Measurements from ENCODE around the gene CDKN2B-AS1.
"Not testable (repeated sequence)": the region's sequence is repeated elsewhere in the genome, so short reads cannot be mapped to it uniquely, and the experiment has no call there.

The CDKN2B-AS1 gene

DNA sequence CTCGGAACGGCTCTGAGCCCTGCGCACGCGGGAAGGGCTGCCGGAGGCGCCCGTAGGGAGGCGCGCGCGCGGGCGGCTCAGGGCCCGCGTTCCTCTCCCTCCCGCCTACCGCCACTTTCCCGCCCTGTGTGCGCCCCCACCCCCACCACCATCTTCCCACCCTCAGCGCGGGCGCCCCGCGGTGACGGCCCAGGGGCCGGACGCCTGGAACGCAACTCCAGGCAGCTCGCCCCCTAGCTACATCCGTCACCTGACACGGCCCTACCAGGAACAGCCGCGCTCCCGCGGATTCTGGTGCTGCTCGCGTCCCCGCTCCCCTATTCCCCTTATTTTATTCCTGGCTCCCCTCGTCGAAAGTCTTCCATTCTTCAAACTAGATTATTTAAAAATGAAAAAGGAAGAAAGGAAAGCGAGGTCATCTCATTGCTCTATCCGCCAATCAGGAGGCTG lies at the start of gene CDKN2B-AS1:
Gene CDKN2B-AS1, plus strand, starts transcription at position 236 of the 450 bp plus-strand sequence.
- DNase-seq (ENCODE audit: low read depth, low spot score) = no peak

DNA sequence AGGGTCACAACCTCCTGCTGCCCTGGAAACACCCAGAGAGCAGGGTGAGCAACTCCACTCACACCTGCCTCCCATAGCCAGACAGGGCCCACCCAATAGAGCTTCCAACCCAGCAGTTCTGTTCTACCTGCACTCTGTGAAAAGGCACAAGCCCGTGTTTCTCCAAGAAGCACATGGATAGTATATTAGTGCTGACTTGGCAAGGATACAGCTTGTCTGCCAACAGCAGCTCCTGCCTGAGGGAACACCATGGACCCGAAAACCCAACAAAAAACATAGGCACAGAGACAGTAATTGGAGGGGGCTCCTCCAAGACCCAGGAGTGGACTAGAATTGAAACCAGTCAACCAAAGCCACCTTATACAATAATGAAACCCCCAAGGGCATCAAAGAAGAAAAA lies 49.0 kb upstream of the CDKN2B-AS1 start:
- DNase-seq (ENCODE audit: low read depth, low spot score) = no peak

DNA sequence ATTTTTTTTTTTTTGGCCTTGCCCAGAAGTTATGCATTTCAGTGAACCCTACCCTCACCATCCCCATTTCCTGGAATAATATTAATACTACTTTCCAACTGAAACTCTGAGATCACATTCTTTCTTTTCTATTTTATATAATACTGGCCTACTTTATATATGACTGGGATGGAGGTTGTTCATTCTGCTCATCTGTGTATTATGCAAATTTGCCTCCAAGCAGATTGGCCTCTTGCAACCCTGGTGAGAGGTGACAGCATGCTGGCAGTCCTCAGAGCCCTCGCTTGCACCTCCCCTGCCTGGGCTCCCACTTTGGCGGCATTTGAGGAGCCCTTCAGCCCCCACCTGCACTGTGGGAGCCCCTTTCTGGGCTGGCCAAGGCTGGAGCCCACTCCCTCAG lies 35.8 kb upstream of the CDKN2B-AS1 start:
- DNase-seq (ENCODE audit: low read depth, low spot score) = no peak

DNA sequence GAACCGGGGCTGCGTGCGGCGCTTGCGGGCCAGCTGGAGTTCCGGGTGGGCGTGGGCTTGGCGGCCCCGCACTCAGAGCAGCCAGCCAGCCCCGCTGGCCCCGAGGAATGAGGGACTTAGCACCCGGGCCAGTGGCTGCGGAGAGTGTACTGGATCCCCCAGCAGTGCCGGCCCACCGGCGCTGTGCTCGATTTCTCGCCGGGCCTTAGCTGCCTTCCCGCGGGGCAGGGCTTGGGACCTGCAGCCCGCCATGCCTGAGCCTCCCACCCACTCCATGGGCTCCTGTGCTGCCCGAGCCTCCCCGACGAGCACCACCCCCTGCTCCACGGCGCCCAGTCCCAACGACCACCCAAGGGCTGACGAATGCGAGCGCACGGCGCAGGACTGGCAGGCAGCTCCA lies 35.3 kb upstream of the CDKN2B-AS1 start:
- not testable (repeated sequence) for DNase-seq (ENCODE audit: low read depth, low spot score)

DNA sequence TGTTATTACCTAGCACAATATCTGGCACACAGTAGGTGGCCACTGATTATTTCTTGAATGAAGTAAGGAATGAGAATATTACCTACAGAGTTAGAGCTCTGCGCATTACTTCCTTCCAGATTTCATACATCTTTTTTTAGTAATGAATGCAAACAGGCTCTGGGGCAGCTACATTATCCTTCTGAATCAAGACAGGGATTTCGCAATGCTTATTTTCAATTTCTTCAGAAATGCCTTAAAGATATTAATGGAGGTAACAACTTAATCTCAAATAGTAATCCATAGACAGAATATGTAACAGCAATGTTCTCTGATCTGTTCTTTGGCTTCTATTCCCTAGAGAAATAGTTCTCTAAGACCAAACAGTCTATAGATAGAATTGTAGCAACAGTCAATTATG lies 33.0 kb upstream of the CDKN2B-AS1 start:
- DNase-seq (ENCODE audit: low read depth, low spot score) = no peak

DNA sequence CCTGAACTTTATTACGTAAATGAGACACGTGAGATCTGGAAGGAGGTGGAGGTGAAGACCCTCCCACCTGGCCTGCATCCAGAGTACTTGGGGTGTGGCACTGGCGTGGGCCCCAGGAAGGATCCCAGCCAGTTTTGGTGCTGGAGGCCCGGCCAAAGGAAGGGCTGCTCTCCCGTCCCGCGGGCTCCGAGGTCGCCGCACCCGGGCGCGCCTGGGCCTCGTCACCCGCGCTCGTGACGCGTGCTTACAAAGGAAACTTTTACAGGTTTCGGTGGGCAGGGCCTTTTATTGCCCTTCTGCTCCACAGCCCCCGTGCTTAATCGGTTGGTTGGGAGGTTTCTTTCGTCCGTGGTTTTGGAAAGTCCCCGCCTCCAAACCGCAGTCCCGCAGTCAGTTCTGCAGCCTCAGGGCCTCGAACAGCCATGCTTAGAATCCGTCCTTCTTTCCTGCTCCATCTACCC lies 29.6 kb upstream of the CDKN2B-AS1 start:
- DNase-seq (ENCODE audit: low read depth, low spot score) = no peak

DNA sequence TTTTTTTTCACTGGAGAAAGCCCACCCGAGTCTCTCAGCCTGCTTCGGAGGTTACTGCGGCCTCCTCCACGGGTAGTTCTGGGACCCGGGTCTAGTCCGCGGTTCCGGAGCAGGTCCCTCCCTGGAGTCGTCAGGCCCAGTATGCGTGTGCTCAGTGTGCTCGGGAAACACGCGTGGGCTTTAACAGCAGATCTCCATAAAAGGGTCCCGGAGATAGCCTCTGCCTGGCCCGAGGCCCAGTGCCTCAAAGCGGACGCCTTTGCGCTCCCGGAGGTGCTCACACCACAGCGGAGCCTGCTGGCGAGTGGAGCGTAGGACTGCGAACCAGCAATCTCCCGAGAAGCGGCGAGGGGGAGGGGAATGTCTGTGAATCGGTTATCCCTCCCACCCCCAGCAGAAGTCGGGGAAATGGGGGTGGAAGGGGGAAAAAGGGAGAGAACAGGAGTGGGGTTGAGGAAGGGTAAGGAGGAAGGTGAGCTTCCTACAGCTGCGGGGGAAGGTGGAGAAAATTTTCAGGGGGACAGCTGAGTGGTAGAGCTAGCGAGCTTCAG lies 29.1 kb upstream of the CDKN2B-AS1 start:
- no peak for DNase-seq (ENCODE audit: low read depth, low spot score)

DNA sequence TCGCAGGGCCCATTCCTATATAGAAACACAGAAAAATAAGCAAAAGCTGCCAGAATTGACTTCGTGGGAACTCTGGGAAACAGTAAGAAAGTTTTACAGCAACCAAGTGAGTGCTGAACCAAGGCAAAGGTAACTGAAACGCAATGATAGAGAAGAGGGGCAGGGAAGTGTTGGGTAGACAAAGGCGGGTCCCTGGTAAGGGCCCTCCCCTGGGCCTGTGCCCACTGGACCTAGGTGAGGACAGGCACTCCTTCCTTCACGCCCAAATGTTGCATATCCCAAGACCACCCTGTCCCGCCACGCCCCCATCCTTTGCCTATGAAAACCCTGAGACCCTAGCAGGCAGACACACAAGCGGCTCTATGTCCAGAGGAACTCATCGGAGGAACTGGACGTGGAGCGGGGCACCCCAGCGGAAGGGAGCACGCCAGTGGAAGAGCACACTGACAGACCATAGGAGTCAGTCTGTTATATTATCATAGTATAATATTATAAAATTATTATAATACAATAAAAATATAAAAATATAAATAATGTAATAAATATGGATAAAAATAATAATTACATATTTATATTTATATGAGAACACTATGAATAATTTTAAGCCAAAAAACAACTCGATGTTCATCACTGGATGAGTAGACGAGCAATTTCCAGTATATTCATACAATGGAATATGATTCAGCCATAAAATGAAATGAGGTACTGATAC lies 28.3 kb upstream of the CDKN2B-AS1 start:
- DNase-seq (ENCODE audit: low read depth, low spot score) = no peak

DNA sequence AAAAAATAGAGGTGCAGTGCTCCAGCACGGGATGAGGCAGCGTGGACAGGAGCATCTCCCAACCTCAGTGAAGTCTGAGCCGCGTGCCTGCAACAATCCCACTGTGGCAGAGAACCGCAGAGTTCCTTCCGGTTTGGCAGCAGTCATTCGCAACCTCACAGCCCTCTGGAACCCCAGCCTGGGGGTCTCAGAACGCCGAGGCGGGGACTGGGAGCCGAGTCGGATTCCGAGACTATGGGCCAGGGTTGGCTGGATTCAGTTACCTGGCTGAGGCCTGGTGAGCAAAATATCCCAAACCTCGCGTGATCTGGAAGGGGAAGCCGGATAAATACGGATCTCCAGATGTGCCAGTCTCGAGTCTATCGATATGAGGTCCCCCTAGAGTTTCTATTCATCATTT lies 27.4 kb upstream of the CDKN2B-AS1 start:
- no peak for DNase-seq (ENCODE audit: low read depth, low spot score)

DNA sequence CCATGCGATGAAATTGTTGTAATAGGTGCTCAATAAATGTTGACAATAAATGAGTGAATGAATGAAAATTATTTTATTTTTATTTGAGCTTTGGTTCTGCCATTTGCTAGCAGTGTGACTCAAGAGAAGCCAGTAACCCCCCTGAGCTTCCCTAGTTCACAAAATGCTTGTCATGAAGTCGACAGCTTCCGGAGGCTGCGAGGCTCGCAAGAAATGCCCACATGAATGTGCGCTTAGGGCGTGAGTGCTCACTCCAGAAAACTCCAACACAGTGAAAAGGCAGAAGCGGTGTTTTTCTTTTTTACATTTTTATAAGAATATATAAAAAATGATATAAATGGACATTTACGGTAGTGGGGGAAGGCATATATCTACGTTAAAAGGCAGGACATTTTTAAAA lies 26.9 kb upstream of the CDKN2B-AS1 start:
- DNase-seq (ENCODE audit: low read depth, low spot score) = no peak

DNA sequence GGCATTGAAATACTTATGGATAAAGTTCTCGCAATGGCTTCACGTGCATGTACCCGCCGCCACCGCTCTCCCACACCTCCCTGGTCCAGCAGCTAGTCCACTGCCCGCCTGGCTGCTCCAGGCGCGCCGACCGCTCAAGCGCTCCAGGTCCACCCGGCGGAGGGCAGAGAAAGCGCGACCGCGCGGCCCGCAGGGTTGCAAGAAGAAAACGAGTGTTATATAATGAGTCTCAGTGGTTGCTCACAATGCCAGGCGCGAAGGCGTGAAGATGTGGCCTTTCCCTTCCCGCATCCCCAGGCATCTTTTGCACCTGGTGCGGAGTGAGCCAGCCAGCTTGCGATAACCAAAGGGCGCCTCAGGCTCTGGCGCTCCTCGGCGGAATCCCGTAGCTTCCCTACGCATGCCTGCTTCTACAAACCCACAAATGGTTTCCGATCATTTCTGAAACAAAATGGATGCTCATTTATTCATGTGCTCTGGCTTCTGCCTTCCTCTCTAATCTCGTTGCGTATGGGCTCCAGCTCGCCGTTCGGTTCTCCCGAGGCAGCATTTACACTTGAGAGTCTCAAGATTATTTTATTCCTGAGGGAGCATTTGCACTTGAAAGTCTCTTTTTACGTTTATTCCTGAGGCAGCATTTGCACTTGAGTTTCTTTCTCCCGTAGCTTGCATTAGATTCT lies 26.1 kb upstream of the CDKN2B-AS1 start:
- DNase-seq (ENCODE audit: low read depth, low spot score) = no peak

DNA sequence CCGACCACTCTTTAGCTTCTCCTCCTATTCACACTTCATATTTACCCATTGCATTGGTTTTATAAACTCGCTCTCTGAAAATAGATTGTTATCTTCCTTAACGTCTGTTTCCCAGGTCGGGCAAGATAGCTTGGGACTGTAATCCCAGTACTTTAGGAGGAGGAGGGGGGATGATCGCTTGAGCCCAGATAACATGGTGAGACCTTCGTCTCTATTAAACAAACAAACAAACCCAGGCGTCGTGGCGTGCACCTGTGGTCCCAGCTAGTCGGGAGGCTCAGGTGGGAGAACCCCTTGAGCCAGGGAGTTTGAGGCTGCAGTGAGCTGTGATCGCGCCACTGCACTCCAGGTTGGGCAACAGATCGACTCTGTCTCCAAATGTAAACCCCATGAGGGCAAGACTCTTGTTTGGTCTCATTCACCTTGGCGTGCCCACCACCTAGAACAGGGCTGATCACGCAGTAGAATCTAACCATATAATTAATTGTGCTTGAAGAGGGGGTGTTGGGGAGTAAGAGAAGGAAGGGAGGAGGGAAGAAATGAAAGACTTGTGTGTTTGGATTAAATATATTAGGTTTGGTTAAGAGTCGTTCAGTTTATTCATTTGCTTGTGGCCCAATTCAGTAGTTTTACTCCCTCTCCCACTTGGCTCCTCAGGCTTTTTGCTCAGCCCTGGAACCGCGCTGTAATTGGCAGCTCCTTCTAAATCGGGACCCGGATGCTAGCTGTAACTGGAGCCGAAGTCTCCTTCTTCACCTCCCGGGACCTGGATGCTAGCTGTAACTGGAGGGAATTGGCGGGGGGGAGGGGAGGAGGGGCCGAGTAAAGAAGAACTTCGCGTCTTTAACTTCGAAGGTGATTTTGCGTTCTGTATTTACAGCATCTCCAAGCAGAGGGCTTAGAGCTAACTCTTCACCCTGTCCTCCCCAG lies 25.3 kb upstream of the CDKN2B-AS1 start:
- no peak for DNase-seq (ENCODE audit: low read depth, low spot score)

DNA sequence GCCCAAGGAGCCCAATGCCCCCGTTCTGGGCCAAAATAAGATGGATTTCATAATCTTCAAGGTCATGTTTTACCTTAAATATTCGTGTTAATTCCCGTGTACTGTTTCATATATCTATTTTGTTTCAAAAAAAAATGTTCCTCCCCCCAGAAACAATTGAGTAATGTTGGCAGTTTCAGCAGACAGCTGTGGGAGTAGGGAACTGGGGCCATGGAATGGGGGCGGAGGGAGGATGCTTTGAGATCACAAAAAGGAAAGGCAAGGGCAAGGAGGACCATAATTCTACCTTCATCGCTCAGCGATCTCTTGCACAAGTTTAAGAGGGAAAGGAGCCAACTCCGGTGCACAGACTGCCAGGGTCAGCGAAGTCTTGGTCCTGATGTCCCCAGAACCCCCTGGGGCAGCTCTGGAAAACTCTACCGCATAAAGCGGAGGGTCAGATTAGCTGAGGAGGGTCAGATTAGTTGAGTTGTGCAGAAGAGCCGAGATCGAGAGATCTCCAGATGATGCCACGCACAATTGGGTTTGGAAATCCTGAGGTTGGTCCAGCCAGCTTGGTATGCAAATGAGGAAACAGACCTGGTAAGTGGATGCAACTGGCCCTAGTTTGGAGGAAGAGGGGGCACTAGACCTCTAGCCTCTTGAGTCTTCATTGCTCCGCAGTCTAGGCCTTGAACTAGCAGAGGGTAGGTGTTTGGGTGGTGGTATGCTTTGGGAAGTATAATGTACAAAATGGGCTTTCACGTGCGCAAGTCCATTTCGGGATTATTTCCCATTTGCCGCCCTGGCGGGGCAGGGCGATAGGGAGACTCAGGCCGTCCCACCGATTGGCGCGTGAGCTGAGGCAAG lies 24.4 kb upstream of the CDKN2B-AS1 start:
- no peak for DNase-seq (ENCODE audit: low read depth, low spot score)

DNA sequence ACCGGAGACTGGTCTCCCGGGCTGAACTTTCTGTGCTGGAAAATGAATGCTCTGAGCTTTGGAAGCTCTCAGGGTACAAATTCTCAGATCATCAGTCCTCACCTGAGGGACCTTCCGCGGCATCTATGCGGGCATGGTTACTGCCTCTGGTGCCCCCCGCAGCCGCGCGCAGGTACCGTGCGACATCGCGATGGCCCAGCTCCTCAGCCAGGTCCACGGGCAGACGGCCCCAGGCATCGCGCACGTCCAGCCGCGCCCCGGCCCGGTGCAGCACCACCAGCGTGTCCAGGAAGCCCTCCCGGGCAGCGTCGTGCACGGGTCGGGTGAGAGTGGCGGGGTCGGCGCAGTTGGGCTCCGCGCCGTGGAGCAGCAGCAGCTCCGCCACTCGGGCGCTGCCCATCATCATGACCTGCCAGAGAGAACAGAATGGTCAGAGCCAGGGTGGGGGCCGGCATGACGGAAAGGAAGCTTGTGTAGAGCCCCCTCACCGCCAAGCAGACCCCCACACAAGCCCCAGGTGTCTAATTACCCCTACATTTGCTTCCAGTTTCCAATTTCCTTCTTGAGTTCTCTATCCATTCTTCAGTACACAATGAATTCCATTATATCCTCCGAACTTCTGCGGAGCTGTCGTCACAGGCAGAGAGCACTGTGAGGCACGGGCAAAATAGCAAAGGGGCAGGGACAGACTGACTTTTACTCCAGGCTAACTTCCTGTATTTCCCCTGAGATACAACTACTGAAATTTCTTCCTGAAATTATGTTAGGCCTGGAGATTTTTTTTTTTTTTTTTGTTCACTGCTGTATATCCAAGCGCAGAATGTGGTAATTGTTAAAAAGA lies 23.6 kb upstream of the CDKN2B-AS1 start:
- no peak for DNase-seq (ENCODE audit: low read depth, low spot score)

DNA sequence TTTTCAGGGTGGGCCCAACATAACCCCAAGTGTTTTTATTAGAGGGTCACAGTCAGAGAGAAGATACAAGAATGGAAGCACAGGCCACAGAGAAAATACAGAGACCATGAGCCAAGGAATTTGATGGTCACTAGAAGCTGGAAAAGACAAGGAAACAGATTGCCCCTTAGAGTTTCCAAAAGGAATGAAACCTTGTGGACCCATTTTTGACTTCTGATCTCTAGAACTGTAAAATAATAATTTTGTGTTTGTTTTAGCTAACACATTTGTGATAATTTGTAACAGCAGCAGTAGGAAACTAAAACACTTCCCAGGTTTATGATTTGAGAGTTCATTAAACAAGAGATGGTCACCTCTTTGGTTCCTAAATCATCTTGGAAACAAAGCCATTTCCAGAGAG lies 22.2 kb upstream of the CDKN2B-AS1 start:
- DNase-seq (ENCODE audit: low read depth, low spot score) = no peak

DNA sequence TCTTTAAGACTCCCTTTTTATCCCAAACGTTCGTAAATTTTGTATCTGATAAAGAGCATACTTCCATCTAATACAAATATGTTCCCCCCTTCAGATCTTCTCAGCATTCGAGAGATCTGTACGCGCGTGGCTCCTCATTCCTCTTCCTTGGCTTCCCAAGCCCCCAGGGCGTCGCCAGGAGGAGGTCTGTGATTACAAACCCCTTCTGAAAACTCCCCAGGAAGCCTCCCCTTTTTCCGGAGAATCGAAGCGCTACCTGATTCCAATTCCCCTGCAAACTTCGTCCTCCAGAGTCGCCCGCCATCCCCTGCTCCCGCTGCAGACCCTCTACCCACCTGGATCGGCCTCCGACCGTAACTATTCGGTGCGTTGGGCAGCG lies 20.3 kb upstream of the CDKN2B-AS1 start:
- DNase-seq (ENCODE audit: low read depth, low spot score) = no peak

DNA sequence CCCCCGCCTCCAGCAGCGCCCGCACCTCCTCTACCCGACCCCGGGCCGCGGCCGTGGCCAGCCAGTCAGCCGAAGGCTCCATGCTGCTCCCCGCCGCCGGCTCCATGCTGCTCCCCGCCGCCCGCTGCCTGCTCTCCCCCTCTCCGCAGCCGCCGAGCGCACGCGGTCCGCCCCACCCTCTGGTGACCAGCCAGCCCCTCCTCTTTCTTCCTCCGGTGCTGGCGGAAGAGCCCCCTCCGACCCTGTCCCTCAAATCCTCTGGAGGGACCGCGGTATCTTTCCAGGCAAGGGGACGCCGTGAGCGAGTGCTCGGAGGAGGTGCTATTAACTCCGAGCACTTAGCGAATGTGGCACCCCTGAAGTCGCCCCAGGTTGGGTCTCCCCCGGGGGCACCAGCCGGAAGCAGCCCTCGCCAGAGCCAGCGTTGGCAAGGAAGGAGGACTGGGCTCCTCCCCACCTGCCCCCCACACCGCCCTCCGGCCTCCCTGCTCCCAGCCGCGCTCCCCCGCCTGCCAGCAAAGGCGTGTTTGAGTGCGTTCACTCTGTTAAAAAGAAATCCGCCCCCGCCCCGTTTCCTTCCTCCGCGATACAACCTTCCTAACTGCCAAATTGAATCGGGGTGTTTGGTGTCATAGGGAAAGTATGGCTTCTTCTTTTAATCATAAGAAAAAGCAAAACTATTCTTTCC lies 19.7 kb upstream of the CDKN2B-AS1 start:
- DNase-seq (ENCODE audit: low read depth, low spot score) = no peak

DNA sequence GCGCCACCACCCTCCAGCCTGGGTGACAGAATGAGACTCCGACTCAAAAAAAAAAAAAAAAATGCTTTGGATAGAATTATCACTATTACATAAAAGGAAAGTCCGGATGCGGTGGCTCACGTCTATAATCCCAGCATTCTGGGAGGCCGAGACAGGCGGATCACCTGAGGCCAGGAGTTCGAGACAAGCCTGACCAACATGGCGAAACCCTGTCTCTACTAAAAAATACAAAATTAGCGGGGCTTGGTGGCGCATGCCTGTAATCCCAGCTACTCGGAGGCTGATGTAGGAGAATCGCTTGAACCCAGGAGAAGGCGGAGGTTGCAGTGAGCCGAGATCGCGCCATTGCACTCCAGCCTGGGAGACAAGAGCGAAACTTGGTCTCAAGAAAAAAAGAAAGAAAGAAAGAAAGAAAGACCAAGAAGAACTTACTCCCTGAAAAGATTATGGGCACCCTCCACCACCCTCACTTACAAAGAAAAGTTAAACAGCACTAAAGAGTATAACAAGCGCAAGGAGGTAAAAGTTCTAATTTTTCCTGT lies 18.2 kb upstream of the CDKN2B-AS1 start:
- no peak for DNase-seq (ENCODE audit: low read depth, low spot score)

DNA sequence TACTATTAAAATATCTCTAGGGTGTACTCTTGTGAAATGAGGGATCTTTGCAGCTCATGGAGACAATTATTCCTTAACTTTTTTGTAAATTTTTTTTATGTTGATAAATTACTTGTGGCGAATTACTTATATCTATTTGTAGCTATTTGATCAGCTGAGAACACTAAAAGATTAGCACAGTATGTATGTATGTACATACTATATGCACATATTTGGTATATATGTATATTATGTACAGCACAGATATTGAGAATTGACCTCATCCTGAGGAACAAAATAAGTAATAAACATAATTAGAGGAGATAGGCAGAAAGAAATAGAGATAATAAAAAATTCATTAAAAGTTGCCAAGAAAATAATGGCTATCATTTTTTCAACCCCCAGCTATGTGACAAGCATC lies 12.2 kb upstream of the CDKN2B-AS1 start:
- DNase-seq (ENCODE audit: low read depth, low spot score) = no peak
